ENCODE data around the gene CAPN6. TPM values are rescaled to one million over a fixed set of nuclear protein-coding genes. Genes with fewer than 3 reads are reported as not detected.

CAPN6 gene
- total RNA-seq, 6 experiments from 2014 or later, result not detected

GRCh38 chrX:111260451-111260850, 9.8 kb downstream of the CAPN6 start:
- no peaks in the 10 kb centered on the region for H3K27me3 Mint-ChIP-seq (ENCODE audit: insufficient read depth)

GRCh38 chrX:111259559-111259958, 10.7 kb downstream of the CAPN6 start:
- DNase-seq, result no peak
- Mint-ChIP-seq H3K36me3 (ENCODE audit: low read depth) (no peaks in the 10 kb centered on the region), H3K27me3 (ENCODE audit: insufficient read depth) (no peaks in the 10 kb centered on the region), H3K27ac (no peak overlapping the region), H3K4me1 (ENCODE audit: low read depth) (no peaks in the 10 kb centered on the region), H3K9me3 (0 out of 2 replicates have a peak, but pooled peaks cover 7% of the 10 kb centered on the region), H3K4me3 (no peak overlapping the region)
- no peak for TF ChIP-seq CTCF (IDR thresholded peaks at IDR 0.05)

More at GRCh38 chrX:111260451-111260850, 9.8 kb downstream of the CAPN6 start:
- DNase-seq, result no peak
- 0 out of 2 replicates have a peak, but pooled peaks cover 4% of the 10 kb centered on the region for H3K9me3 Mint-ChIP-seq
- no peak for TF ChIP-seq CTCF (IDR thresholded peaks at IDR 0.05)
- no peaks in the 10 kb centered on the region for H3K4me1 Mint-ChIP-seq (ENCODE audit: low read depth)
- no peak overlapping the region for H3K27ac Mint-ChIP-seq
- H3K36me3 Mint-ChIP-seq (ENCODE audit: low read depth), result no peaks in the 10 kb centered on the region
- no peak overlapping the region for H3K4me3 Mint-ChIP-seq

- H3K4me3 Mint-ChIP-seq, result no peak overlapping the region
- no peak overlapping the region for H3K27ac Mint-ChIP-seq
- peaks cover 7% of the 10 kb centered on the region; the same call in 1 of the 2 replicates for H3K9me3 Mint-ChIP-seq
- H3K4me1 Mint-ChIP-seq (ENCODE audit: low read depth), result no peaks in the 10 kb centered on the region
- H3K36me3 Mint-ChIP-seq (ENCODE audit: low read depth), result no peaks in the 10 kb centered on the region
- no peak for TF ChIP-seq CTCF (IDR thresholded peaks at IDR 0.05)
- no peak for DNase-seq
- no peaks in the 10 kb centered on the region for H3K27me3 Mint-ChIP-seq (ENCODE audit: insufficient read depth)
Observed at GRCh38 chrX:111257733-111258132, 12.6 kb downstream of the CAPN6 start.

GRCh38 chrX:111254896-111255693, 15.2 kb downstream of the CAPN6 start:
- Mint-ChIP-seq H3K9me3 (peaks cover 3% of the 10 kb centered on the region; the same call in 1 of the 2 replicates), H3K36me3 (ENCODE audit: low read depth) (no peaks in the 10 kb centered on the region), H3K4me1 (ENCODE audit: low read depth) (no peaks in the 10 kb centered on the region), H3K27ac (no peak overlapping the region), H3K27me3 (ENCODE audit: insufficient read depth) (no peaks in the 10 kb centered on the region), H3K4me3 (no peak overlapping the region)
- TF ChIP-seq CTCF (IDR thresholded peaks at IDR 0.05), result no peak
- DNase-seq, result no peak

- Mint-ChIP-seq H3K36me3 (ENCODE audit: low read depth) (no peaks in the 10 kb centered on the region), H3K27ac (no peak overlapping the region), H3K9me3 (no peaks in the 10 kb centered on the region; the same call in 1 of the 2 replicates), H3K4me1 (ENCODE audit: low read depth) (no peaks in the 10 kb centered on the region), H3K27me3 (ENCODE audit: insufficient read depth) (no peaks in the 10 kb centered on the region), H3K4me3 (no peak overlapping the region)
- no peak for DNase-seq
- TF ChIP-seq CTCF (IDR thresholded peaks at IDR 0.05), result peak; percentile 43; the same call in 1 of the 2 replicates
Observed at GRCh38 chrX:111244235-111244750, 26.0 kb downstream of the CAPN6 start.
